UCSD-AML1 (cell line): ENCODE results near the gene DPEP1.

Experiments
- DNase-seq: peaks from one replicate; lab custom pipeline; 2025; ENCODE audit not compliant: unreplicated experiment; lab: John Stamatoyannopoulos, UW

Gene DPEP1

GRCh38 chr16:89598199-89598598, 15.2 kb upstream of the DPEP1 start:
- no peak for DNase-seq

GRCh38 chr16:89599451-89599858, 14.0 kb upstream of the DPEP1 start:
- peak; percentile 61 for DNase-seq

GRCh38 chr16:89599902-89600301, 13.5 kb upstream of the DPEP1 start:
- DNase-seq: no peak

GRCh38 chr16:89600427-89600826, 13.0 kb upstream of the DPEP1 start:
- DNase-seq: no peak

GRCh38 chr16:89600956-89601355, 12.5 kb upstream of the DPEP1 start:
- DNase-seq: no peak

- no peak for DNase-seq
Measured at GRCh38 chr16:89601906-89602272, 11.6 kb upstream of the DPEP1 start.

- peak; percentile 68 for DNase-seq
Measured at GRCh38 chr16:89602273-89602951, 11.0 kb upstream of the DPEP1 start.

- DNase-seq: no peak
Measured at GRCh38 chr16:89602952-89603590, 10.4 kb upstream of the DPEP1 start.

- no peak for DNase-seq
Measured at GRCh38 chr16:89604764-89605163, 8.7 kb upstream of the DPEP1 start.

- no peak for DNase-seq
Measured at GRCh38 chr16:89605186-89605970, 8.1 kb upstream of the DPEP1 start.

- DNase-seq: no peak
Measured at GRCh38 chr16:89606006-89606405, 7.4 kb upstream of the DPEP1 start.

GRCh38 chr16:89607453-89607852, 6.0 kb upstream of the DPEP1 start:
- DNase-seq: no peak

- no peak for DNase-seq
Measured at GRCh38 chr16:89607937-89608740, 5.3 kb upstream of the DPEP1 start.

GRCh38 chr16:89610108-89610453, 3.4 kb upstream of the DPEP1 start:
- no peak for DNase-seq

- DNase-seq: no peak
Measured at GRCh38 chr16:89612415-89613166, 851 bp upstream of the DPEP1 start.

- DNase-seq: no peak
Measured at GRCh38 chr16:89613954-89614459, 565 bp downstream of the DPEP1 start.

- no peak for DNase-seq
Measured at GRCh38 chr16:89615176-89615575, 1.7 kb downstream of the DPEP1 start.

GRCh38 chr16:89615596-89616090, 2.2 kb downstream of the DPEP1 start:
- peak; percentile 21 for DNase-seq

- peak; percentile 32 for DNase-seq
Measured at GRCh38 chr16:89616623-89617022, 3.2 kb downstream of the DPEP1 start.

- no peak for DNase-seq
Measured at GRCh38 chr16:89617036-89617435, 3.6 kb downstream of the DPEP1 start.
